Activated naive CD4-positive, alpha-beta T cell treated with anti-CD3 and anti-CD28 coated beads, Interleukin-2, amount 10 ng/mL, durations not matched to agents 5 hours and 36 hours (primary cell): ENCODE results near the gene IFNE. TPM values are rescaled to one million over a fixed set of nuclear protein-coding genes. Genes with fewer than 3 reads are reported as not detected.

Experiments
- microRNA-seq: library from miRNA; unstranded; fragments of <30 nt; microRNA quantifications from one replicate; pipeline ENCODE4 v1.2.0, GENCODE V29; 2022; ENCODE audit warnings: borderline microRNAs expressed, borderline replicate concordance
- total RNA-seq, 2 experiments: library from RNA; stranded (reverse); gene quantifications; one replicate each; pipeline ENCODE4 v1.2.3, GENCODE V29; 2021

IFNE gene
- total RNA-seq: not detected

GRCh38 chr9:21482213-21482612 is at the start of gene IFNE:
Gene IFNE, minus strand, starts transcription at chr9:21482313. Its CDS starts 619 bp downstream, at chr9:21481694.

GRCh38 chr9:21440139-21440538 is 42.0 kb downstream of the IFNE start, which contains the start of gene IFNA1:
Gene IFNA1, plus strand, starts transcription at chr9:21440439. Its CDS starts 69 bp downstream, at chr9:21440508.

Small RNA genes within 50 kb of the gene (microRNA-seq; reads per million reads assigned to microRNA genes)
- 248 reads per million, percentile 80 among the genes with 10 or more reads in this experiment for gene MIR31

Other genes starting within 250 kb of the IFNE start
- gene IFNA14, start 242.3 kb downstream of the IFNE start, total RNA-seq: not detected
- gene IFNA5, start 177.0 kb downstream of the IFNE start, total RNA-seq: not detected
- 10 to 100 TPM; 19.3 to 20.4 TPM for gene KLHL9, start 146.9 kb downstream of the IFNE start, total RNA-seq
- gene IFNA6, start 131.4 kb downstream of the IFNE start, total RNA-seq: not detected
- not detected for gene IFNA13, start 114.3 kb downstream of the IFNE start, total RNA-seq
- gene IFNA2, start 96.9 kb downstream of the IFNE start, total RNA-seq: not detected
- gene IFNA8, start 73.2 kb downstream of the IFNE start, total RNA-seq: not detected
- not detected for gene IFNA1, start 41.9 kb downstream of the IFNE start, total RNA-seq